GM19324 (cell line): ENCODE results near the gene ANKRD9.

Experiments used
- ATAC-seq: cut with Tn5 transposase; IDR thresholded peaks from one replicate; pipeline ENCODE4 v1.9.1; 2021; ENCODE audit warnings: mild to moderate bottlenecking, moderate library complexity; ENCODE audit not compliant: unreplicated experiment, low FRiP score

The ANKRD9 gene

DNA sequence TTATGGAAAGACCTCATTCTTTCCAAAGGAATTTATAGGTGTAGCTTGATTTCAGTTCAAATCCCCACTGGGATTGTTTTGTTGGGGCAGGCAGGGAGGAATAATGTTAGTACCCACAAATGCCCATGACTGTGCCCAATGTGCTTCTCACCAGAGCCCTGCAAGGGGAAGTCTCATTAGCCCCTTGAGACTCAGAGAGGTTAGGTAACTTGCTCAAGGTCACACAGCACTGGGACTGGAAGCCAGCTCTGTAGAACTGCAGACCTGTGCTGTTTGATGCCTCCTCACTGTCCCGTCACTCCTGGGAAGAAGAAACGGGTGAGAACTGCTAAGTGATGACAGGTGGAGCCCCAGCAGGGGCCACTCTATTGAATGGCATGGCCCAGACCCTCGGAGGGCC is 8.9 kb downstream of the ANKRD9 start:
- no peak for ATAC-seq

- ATAC-seq, result no peak
These were observed 9.4 kb downstream of the ANKRD9 start for GRCh38 chr14:102500158-102500662.

- no peak for ATAC-seq
These were observed 10.0 kb downstream of the ANKRD9 start for GRCh38 chr14:102499401-102500157.

DNA sequence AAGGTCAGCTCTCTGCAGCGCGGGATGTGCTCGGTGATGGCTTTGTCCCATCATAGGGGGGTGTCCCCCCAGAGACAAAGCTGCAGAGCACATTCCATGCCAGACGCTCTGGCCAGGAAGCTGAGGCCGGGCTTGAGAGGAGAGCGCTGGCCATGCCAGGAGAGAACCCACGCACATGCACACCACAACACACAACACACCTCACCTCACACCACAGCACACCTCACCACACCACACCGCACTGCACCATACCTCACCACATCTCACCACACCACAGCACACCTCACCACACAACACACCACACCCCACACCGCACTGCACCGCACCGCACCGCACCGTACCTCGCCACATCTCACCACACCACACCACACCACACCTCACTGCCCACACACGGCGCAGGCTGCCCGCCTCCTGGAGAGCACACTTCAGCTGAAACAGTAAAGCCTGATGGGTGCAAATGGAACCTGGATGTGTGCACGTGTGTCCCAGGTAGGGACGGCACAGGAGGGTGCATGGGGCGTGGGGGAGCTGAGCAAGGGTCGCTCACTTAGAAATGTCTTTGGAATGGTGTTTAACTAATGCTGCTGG is 10.8 kb downstream of the ANKRD9 start:
- no peak for ATAC-seq

- ATAC-seq, result no peak
These were observed 11.4 kb downstream of the ANKRD9 start for GRCh38 chr14:102497998-102498677.

DNA sequence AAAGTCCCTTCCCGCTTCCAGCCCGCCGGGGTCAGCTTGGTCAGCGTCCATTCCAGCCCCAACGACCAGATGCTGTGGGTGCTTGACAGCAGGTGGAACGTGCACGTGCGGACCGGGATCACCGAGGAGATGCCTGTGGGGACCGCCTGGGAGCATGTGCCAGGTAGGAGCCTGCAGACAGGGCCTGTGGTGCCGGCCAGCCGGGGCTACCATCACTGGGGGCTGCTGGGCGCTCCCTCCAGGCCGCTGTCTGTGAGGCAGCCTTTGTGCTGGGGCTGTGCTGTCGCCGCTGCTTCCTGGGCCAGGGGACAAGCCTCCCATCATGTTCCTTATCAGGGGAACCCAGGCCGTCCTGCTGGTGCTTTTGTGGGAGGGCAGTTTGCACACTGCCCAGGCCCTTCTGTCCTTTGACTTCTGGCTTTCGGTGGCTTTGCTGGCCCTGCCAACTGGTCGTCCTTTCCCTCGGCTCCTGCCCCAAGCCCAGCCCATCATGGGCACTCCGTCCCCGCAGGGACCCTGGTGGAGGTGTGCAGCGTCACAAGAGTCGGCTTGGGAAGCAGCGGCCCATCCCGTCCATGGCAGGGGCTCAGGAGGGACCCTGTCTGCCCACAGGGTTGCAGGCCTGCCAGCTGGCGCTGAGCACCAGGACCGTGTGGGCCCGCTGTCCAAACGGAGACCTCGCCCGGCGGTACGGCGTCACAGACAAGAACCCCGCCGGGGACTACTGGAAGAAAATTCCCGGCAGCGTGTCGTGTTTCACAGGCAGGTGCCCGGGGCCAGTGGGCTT is 12.4 kb downstream of the ANKRD9 start:
- no peak for ATAC-seq

- ATAC-seq, result no peak
These were observed 13.3 kb downstream of the ANKRD9 start for GRCh38 chr14:102496331-102496691.

DNA sequence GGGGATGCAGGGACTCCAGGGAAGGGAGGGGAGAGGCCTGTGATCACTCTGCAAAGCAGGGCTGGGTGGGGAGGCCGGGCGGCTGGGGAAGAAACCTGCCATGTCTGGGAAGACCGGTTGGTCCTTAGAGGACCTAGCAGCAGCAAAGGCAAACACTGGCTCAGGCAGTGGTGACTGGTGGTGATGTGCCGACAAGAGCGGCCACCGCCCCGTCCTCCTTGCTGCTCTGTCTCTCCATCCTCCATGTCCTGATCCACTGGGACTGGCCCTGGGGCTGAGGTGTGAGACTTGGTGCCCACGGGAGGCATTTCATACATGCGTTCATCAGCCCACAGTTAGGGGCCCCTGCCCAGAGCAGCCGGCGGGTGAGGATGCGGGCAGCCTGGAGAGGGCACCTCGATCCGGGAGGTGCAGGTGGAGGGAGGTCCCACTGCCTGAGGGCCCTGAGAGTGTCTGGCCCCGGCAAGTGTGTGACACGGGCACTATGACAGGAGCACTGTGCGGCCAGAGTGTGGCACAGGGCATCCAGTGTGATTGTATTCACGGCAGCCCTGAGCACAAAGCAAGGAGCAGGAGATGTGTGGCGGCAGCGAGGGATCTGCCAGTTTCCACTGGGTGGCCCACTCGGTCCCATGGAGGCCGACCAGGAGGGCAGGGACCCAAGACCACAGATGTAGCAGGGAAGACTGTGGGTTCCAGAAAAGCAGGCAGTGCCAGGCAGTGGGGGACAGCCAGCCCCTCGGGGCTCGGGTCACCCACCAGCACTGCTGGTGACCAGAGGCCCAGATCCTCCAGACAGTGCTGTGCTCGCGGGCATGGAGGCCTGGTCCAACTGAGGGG is 13.9 kb downstream of the ANKRD9 start:
- no peak for ATAC-seq

DNA sequence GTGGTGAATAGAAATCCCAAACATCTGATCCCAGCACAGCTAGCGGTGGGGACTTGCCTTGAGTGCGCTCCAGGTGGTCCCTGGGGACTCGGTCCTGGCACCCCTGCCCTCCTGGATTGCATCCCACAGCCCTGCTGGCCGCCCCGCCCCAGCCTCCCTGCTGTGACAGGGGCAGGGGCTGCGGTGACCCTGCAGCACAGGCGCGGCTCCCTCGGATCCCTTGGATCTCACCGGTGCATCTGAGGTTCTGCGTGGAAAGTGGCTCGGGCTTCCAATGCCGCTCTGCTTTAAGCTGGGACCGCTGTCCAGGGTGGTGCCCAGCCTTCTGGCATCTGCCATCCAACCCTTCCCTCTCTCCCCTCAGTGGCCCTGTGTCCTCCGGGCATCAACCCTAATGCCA is 16.0 kb downstream of the ANKRD9 start:
- ATAC-seq, result no peak

- ATAC-seq, result no peak
These were observed 16.5 kb downstream of the ANKRD9 start for GRCh38 chr14:102493096-102493495.

DNA sequence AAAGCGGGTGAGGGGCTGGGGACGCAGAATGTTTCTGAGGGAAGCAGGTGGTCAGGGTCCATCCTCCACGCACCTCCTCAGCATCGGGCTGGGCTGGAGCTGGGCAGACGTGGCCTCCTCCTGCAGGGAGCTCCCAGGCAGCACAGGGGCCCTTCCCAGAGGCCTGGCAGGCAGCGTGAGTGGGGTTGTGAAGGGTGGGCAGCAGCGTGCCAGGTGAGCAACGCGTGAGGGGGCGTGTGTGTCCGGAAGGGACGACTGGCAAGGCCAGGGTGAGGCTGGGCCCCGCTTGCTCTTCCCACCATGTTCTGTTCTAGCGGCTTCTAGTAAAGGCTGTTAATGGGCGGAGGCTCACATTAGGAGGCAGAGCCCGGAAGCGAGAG is 17.1 kb downstream of the ANKRD9 start:
- no peak for ATAC-seq

DNA sequence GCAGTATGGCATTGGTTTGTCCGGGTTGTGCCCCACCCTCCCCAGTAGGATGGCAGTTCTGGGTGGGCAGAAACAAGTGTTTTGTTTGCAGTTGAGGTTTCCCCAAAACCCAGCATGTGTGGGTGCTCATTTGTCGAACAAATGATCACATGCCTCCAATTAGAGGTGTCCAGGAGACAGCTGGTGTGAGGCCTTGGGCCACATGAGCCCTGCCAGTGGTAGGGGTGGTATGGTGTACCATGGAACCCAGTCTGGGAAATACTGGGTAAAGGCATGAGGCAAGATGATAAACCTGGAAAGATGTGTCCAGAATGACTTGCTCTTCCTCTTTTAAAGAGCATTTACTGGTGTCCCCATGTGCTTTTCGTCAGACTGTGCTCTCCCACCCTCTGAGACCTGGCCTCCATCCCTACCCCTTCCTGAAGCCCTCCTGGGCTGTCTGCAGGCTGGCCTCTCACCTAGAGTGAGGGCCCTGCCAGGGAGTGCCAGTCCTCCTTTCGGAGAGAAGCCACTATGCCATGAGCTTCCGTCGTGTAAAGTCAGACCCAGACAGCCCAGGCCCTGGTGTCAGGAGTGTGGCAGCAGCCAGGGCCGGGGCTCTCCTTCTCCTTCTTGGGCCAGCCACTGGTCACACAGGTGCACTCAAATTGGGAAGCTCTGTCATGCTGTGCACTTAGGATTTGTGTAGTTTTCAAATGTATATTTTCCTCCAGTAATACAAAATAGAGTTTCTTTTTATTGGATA is 17.6 kb downstream of the ANKRD9 start:
- ATAC-seq, result no peak

- no peak for ATAC-seq
These were observed 18.2 kb downstream of the ANKRD9 start for GRCh38 chr14:102491366-102491765.

DNA sequence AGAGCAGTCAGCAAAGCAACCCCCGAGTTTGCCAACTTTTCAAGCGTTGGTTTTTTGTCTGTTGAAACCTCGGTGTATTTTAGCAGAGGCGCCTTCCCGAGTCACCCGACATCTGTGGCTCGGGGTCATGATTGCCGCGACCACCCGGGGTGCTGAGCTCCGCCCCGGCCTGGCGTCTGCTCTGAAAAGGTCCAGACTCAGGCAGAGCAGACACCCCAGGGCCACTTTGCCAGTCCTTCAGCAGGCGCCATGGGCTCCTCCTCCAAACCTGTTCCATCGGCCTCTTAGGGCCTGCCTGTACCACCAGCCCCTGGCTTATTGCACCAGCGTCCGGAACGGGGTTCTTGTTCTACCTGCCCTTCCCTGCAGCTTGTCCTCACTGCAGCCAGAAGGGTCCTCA is 19.1 kb downstream of the ANKRD9 start:
- ATAC-seq, result no peak

DNA sequence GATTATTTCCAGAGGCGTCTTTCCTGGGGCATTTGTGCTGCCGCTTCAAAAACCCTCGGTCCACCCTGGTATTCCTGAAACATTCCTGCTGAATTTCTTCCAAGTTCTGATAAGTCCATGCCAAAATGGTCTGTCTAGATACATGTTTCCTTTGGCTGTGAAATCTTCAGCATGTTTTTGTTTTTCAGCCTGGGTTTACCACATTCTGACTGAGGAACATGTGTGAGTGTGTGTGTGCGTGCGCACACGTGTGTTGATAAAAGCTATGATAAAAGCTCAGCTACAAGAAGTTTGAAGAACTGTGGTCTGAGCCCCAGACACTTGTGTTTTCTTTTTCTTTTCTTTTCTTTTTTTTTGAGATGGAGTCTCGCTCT is 22.4 kb downstream of the ANKRD9 start:
- ATAC-seq, result no peak

DNA sequence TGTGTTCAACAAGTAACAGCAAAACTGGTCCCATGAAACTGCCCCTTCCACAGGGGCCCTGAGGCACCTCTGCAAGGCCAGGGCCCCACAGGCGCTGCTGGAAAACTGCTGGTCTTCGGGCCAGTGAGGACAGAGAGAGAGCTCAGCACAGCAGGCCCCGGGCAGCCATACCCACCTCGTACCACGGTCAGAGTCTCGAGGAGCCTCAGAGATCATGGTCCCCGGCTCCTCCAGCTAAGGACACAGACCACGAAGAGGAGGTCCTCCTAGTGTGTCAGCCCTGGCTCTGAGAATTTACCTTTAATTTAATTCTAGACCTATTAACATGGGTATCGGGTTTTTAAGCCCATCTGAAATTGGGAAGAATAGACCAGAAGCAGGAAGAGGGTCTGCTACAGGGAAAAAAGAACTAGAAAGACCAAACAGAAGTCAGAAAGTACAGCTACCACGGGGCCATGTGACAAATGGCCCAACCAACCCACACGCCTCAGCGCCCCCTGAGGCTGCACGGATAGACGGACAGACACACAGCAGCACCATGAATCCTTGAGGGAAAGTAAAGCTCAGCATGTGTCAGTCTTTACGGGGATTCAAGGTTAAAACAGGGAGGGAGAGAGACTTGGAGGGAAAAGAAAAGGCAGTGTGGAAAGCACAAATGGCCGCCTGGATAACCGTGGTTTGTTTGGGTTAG is 22.9 kb downstream of the ANKRD9 start:
- ATAC-seq, result no peak

DNA sequence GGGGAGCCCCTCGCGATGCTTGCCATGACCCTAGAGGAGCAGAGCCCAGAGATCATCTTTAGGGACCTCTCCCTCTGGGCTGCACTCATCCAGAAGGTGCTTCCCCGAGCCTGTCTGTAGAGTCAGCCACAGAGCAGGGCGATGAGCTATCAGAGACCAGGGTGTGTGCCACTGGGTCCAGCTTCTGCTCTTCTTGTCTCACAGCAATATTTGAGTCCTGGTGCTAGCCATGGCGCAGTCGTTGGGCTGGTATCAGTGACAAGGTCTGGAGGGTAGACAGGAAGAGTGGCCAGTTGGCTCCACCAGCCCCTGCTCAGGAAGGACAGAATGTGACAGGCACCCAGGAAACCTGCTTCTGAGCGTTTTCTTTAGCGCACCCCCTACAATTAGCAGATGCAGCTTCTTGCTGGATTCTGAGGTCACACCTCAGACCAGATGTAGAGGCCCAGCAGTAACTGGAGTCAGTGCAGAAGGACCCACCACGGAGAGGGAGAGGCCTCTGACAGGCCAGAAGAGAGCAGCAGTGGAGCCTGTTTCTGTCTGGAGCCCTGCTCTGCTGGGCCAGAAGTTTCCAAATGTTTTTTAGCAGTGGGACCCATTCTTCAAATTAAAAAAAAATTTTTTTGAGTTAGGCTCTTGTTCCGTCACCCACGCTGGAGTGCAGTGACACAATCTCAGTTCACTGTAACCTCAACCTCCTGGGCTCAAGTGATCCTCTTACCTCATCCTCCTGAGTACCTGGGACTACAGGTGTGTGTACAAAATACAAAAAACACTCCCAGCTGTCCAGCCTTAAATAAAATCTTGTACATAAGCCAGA is 23.7 kb downstream of the ANKRD9 start:
- no peak for ATAC-seq

DNA sequence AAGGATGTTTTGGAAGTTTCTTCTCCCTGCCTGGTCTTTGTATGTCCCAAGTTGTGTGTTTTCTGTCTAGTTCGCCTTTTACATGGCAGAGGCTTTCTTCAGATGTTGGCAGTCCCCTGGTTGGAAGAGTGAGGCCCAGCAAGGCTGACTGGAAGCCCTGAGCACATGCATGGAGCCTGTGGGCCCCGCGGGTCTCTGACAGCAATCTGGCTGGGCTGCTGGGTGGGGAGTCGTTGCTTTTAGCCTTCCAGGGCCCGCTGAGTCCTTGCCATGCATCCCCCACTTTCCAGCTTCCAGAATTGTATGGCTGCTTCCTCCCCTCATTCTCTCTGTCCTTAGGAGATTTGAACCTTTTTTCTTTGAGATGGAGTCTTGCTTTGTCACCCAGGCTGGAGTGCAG is 25.3 kb downstream of the ANKRD9 start:
- no peak for ATAC-seq
